Kidney epithelial cell (primary cell): ENCODE measurements around the gene ITPRIPL2. TPM values are rescaled to one million over a fixed set of nuclear protein-coding genes. Genes with fewer than 3 reads are reported as not detected.

Source experiments
- DNase-seq: peaks from one replicate; pipeline ENCODE4 v3.0.0-alpha.2; 2010; ENCODE audit warnings: low read depth
- H3K27me3 ChIP-seq: 2 replicates; pipeline ENCODE4 v1.6.0; 2011; ENCODE audit warnings: low read length; ENCODE audit not compliant: control insufficient read depth, insufficient read depth
- H3K36me3 ChIP-seq: 2 replicates; pipeline ENCODE4 v1.5.1; 2011; ENCODE audit warnings: low read length; ENCODE audit not compliant: control insufficient read depth, insufficient read depth
- H3K4me3 ChIP-seq: 2 replicates; pipeline ENCODE4 v1.5.1; 2011; ENCODE audit warnings: low read depth, mild to moderate bottlenecking, control low read depth, low read length
- CTCF ChIP-seq: IDR thresholded peaks from 2 replicates; pipeline ENCODE4 v1.5.1; 2011; ENCODE audit warnings: mild to moderate bottlenecking, moderate library complexity, low read length, control low read depth, inconsistent platforms; ENCODE audit not compliant: insufficient read depth, poor library complexity, severe bottlenecking
- total RNA-seq: library from RNA; depleted of rRNA; stranded (reverse); fragments of >200 nt; gene quantifications from 2 replicates; pipeline ENCODE4 v1.2.3, GENCODE V29; 2015

Gene ITPRIPL2
- total RNA-seq, 1 donor from 2014 or later = 71.8 TPM

DNA sequence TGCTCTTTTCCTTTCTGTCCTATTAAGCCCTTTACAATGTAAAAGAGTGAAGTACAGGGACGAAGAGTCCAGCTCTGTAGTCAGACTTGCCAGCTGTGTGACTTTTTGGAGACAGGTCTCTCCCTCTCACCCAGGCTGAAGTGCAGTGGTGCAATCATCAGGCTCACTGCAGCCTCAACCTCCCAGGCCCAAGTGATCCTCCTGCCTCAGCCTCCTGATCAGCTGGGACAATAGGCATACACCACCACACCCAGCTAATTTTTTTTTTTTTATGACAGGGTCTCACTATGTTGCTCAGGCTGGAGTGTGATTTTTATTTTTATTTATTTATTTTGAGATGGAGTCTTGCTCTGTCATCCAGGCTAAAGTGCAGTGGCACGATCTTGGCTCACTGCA lies 7.1 kb upstream of the ITPRIPL2 start:
- H3K4me3 ChIP-seq = no peak overlapping the region
- H3K27me3 ChIP-seq = no peaks in the 10 kb centered on the region
- no peak for TF ChIP-seq CTCF
- H3K36me3 ChIP-seq = no peaks in the 10 kb centered on the region
- DNase-seq = no peak

DNA sequence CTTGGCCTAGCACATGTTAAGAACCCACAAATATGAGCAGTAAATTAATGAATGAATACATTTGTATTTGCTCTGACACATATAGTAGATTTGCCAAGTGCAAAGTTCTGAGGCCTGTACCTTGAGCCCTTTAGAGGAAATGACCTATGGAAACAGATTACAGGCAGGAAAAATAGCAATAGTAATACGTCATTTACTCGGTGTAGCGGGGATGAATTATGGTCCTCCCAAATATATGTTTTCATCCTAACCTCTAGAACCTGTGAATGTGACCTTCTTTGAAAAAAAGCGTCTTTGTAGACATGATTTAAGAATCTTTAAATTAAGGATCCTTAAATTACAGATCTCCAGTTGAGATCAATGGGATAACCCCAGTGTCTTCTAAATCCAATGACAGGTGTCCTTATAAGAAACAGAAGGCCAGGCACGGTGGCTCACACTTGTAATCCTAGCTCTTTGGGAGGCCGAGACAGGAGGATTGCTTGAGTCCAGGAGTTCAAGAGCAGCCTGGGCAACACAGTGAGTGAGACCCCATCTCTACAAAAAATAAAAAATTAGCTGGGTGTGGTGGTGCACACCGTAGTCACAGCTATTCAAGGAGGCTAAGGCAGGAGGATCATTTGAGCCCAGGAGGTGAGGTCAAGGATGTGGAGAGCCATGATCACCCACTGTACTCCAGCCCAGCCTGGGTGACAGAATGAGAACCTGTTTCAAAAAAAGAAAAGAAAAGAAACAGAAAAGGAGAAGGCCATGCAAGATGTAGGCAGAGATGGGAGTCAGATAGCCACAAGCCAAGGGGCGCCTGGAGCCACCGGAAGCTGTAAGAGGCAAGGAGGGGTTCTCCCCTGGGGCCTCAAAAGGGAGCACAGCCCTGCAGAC lies 5.1 kb upstream of the ITPRIPL2 start:
- TF ChIP-seq CTCF = no peak
- Histone ChIP-seq H3K27me3 (no peaks in the 10 kb centered on the region), H3K36me3 (no peaks in the 10 kb centered on the region), H3K4me3 (no peak overlapping the region)
- DNase-seq = no peak

GRCh38 chr16:19109288-19109664 lies 4.5 kb upstream of the ITPRIPL2 start:
- Histone ChIP-seq H3K4me3 (no peak overlapping the region), H3K27me3 (no peaks in the 10 kb centered on the region), H3K36me3 (no peaks in the 10 kb centered on the region)
- TF ChIP-seq CTCF = no peak
- no peak for DNase-seq

- H3K4me3 ChIP-seq = no peak overlapping the region
- no peak for DNase-seq
- H3K27me3 ChIP-seq = no peaks in the 10 kb centered on the region
- H3K36me3 ChIP-seq = no peaks in the 10 kb centered on the region
- no peak for TF ChIP-seq CTCF
Observed at GRCh38 chr16:19110537-19111360, 3.0 kb upstream of the ITPRIPL2 start.

GRCh38 chr16:19112099-19112407 lies 1.7 kb upstream of the ITPRIPL2 start:
- Histone ChIP-seq H3K27me3 (no peaks in the 10 kb centered on the region), H3K4me3 (no peak overlapping the region), H3K36me3 (no peaks in the 10 kb centered on the region)
- no peak for DNase-seq
- TF ChIP-seq CTCF = no peak
